GM12892 (cell line): ENCODE measurements around the gene XIST.
"Not testable (repeated sequence)": the region's sequence is repeated elsewhere in the genome, so short reads cannot be mapped to it uniquely, and the experiment has no call there.

ENCODE experiments used
- DNase-seq: peaks from one replicate; pipeline ENCODE4 v3.0.0; 2011; ENCODE audit not compliant: insufficient read length
- FAIRE-seq: peaks from 2 replicates; lab custom pipeline; 2011; peaks lifted over from hg19 to GRCh38; lab: Jason Lieb, UNC
- POLR2A ChIP-seq: IDR thresholded peaks from 2 replicates; pipeline ENCODE4 v1.6.1; 2011; ENCODE audit warnings: low read depth, low read length, control low read depth
- POLR2AphosphoS5 ChIP-seq: IDR thresholded peaks from 2 replicates; pipeline ENCODE4 v1.6.1; 2011; ENCODE audit warnings: low read depth, low read length, control low read depth
- TAF1 ChIP-seq: IDR thresholded peaks from 2 replicates; pipeline ENCODE4 v1.6.1; 2011; ENCODE audit warnings: low read depth, mild to moderate bottlenecking, control low read depth, low read length, borderline replicate concordance

XIST gene

GRCh38 chrX:73822775-73823174 is 29.7 kb downstream of the XIST start:
- no peak for TF ChIP-seq POLR2A
- DNase-seq = no peak
- no peak for FAIRE-seq

GRCh38 chrX:73821921-73822559 is 30.5 kb downstream of the XIST start:
- TF ChIP-seq POLR2AphosphoS5 (no peak), POLR2A (peak; percentile 8; the same call in 1 of the 2 replicates)
- FAIRE-seq = no peak
- DNase-seq = no peak

GRCh38 chrX:73819864-73820558 is 32.5 kb downstream of the XIST start:
- DNase-seq, FAIRE-seq: not testable (repeated sequence)
- TF ChIP-seq POLR2AphosphoS5 = peak; percentile 59

- DNase-seq (no peak), FAIRE-seq (no peak)
- TF ChIP-seq POLR2A = no peak
- TF ChIP-seq POLR2AphosphoS5 = no peak
- no peak for TF ChIP-seq TAF1
These were observed 34.1 kb downstream of the XIST start for GRCh38 chrX:73818200-73819116.

- TF ChIP-seq POLR2AphosphoS5 = no peak
- TF ChIP-seq POLR2A = no peak
- TF ChIP-seq TAF1 = no peak
- no peak for DNase-seq
- FAIRE-seq = no peak
These were observed 34.9 kb downstream of the XIST start for GRCh38 chrX:73817393-73818199.

- DNase-seq (no peak), FAIRE-seq (no peak)
- no peak for TF ChIP-seq TAF1
These were observed 40.3 kb downstream of the XIST start for GRCh38 chrX:73812256-73812655.

GRCh38 chrX:73804109-73804508 is 48.4 kb downstream of the XIST start:
- not testable (repeated sequence) for FAIRE-seq, DNase-seq

GRCh38 chrX:73799888-73800287 is 52.6 kb downstream of the XIST start:
- FAIRE-seq = no peak

GRCh38 chrX:73792511-73792910 is 60.0 kb downstream of the XIST start:
- FAIRE-seq, DNase-seq: not testable (repeated sequence)

More at GRCh38 chrX:73799888-73800287, 52.6 kb downstream of the XIST start:
- TF ChIP-seq POLR2AphosphoS5 = no peak
- TF ChIP-seq TAF1 = no peak
- no peak for TF ChIP-seq POLR2A
- DNase-seq = no peak

GRCh38 chrX:73785493-73785892 is 67.0 kb downstream of the XIST start:
- FAIRE-seq = no peak
- TF ChIP-seq TAF1 = no peak
- no peak for TF ChIP-seq POLR2A
- TF ChIP-seq POLR2AphosphoS5 = no peak
- no peak for DNase-seq
